HCT116 (cell line): ENCODE data around the gene F10.

ENCODE experiments used
- CEBPB ChIP-seq: IDR thresholded peaks from 2 replicates; pipeline ENCODE4 v1.6.1; 2012; ENCODE audit warnings: low read depth
- EZH2 ChIP-seq: fragments of 200-600 bp; sonication (generic); IDR thresholded peaks from 2 replicates; pipeline ENCODE4 v1.6.1; 2017; ENCODE audit warnings: antibody characterized with exemption, mixed run types
- EZH2phosphoT487 ChIP-seq: fragments of 200-600 bp; IDR thresholded peaks from 2 replicates; pipeline ENCODE4 v1.6.1; 2018; ENCODE audit warnings: antibody characterized with exemption, borderline replicate concordance
- POLR2A ChIP-seq: IDR thresholded peaks from 2 replicates; pipeline ENCODE4 v1.7.0; 2011; ENCODE audit warnings: borderline replicate concordance; ENCODE audit not compliant: insufficient read depth, insufficient read length; ENCODE audit errors: extremely low read depth
- POLR2AphosphoS5 ChIP-seq: IDR thresholded peaks from 2 replicates; pipeline ENCODE4 v1.6.1; 2011; ENCODE audit warnings: mild to moderate bottlenecking, low read depth, low read length, moderate library complexity
- RAD21 ChIP-seq: IDR thresholded peaks from 2 replicates; pipeline ENCODE4 v1.6.1; 2012; ENCODE audit warnings: low read depth, mild to moderate bottlenecking
- REST ChIP-seq: IDR thresholded peaks from 2 replicates; pipeline ENCODE4 v1.6.1; 2012; ENCODE audit warnings: low read depth
- SIN3A ChIP-seq: IDR thresholded peaks from 2 replicates; pipeline ENCODE4 v1.6.1; 2012; ENCODE audit warnings: low read depth
- TCF7L2 ChIP-seq: IDR thresholded peaks from 2 replicates; pipeline ENCODE4 v1.7.0; 2011; ENCODE audit warnings: borderline replicate concordance, inconsistent platforms; ENCODE audit not compliant: insufficient read depth, insufficient read length; ENCODE audit errors: extremely low read depth
- YY1 ChIP-seq: IDR thresholded peaks from 2 replicates; pipeline ENCODE4 v1.6.1; 2011; ENCODE audit warnings: low read length, low read depth, moderate library complexity, mild to moderate bottlenecking; ENCODE audit not compliant: insufficient replicate concordance; ENCODE audit errors: extremely low read depth
- ZNF274 ChIP-seq: fragments of 200-500 bp; sonication (Bioruptor generic); IDR thresholded peaks from 2 replicates; pipeline ENCODE4 v1.6.1; 2014; ENCODE audit warnings: mild to moderate bottlenecking, low read depth, low read length, inconsistent platforms
- TF ChIP-seq, protein P1 (sequence below), 3 experiments: fragments of 200-600 bp in 1 of 3; sonication (generic) in 1 of 3; IDR thresholded peaks in 2 of 3; conservative IDR thresholded peaks in 1 of 3; 2 replicates each; pipeline ENCODE4 v1.5.1; 2012 to 2017; ENCODE audit warnings: low read depth in 2 of 3, low read length in 2 of 3, antibody characterized with exemption in 1 of 3, borderline replicate concordance in 1 of 3, control low read depth in 1 of 3, mild to moderate bottlenecking in 1 of 3, mixed read lengths in 1 of 3, mixed run types in 1 of 3, moderate library complexity in 1 of 3; ENCODE audit not compliant: insufficient read depth in 1 of 3
- TF ChIP-seq, protein P2 (sequence below): IDR thresholded peaks from 2 replicates; pipeline ENCODE4 v1.6.1; 2012
- TF ChIP-seq, protein P3 (sequence below): IDR thresholded peaks from 2 replicates; pipeline ENCODE4 v1.6.1; 2011; ENCODE audit warnings: mild to moderate bottlenecking, low read length, moderate library complexity; ENCODE audit not compliant: insufficient replicate concordance; ENCODE audit errors: extremely low read depth

GRCh38 chr13:113117911-113118260, 4.7 kb upstream of the F10 start:
- TF ChIP-seq, protein P1, sequence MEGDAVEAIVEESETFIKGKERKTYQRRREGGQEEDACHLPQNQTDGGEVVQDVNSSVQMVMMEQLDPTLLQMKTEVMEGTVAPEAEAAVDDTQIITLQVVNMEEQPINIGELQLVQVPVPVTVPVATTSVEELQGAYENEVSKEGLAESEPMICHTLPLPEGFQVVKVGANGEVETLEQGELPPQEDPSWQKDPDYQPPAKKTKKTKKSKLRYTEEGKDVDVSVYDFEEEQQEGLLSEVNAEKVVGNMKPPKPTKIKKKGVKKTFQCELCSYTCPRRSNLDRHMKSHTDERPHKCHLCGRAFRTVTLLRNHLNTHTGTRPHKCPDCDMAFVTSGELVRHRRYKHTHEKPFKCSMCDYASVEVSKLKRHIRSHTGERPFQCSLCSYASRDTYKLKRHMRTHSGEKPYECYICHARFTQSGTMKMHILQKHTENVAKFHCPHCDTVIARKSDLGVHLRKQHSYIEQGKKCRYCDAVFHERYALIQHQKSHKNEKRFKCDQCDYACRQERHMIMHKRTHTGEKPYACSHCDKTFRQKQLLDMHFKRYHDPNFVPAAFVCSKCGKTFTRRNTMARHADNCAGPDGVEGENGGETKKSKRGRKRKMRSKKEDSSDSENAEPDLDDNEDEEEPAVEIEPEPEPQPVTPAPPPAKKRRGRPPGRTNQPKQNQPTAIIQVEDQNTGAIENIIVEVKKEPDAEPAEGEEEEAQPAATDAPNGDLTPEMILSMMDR (IDR thresholded peaks at IDR 0.05 in 2 of 3, conservative IDR thresholded peaks at IDR 0.05 in 1 of 3; ENCODE audit: borderline replicate concordance in 1 of 3, insufficient read depth in 1 of 3, low read depth in 2 of 3, low read length in 2 of 3) = no peak
- TF ChIP-seq REST (no peak), ZNF274 (no peak), SIN3A (no peak), POLR2A (no peak), EZH2phosphoT487 (no peak), RAD21 (no peak), YY1 (no peak), EZH2 (no peak), POLR2AphosphoS5 (no peak), CEBPB (no peak), TCF7L2 (no peak)
- TF ChIP-seq, protein P2, sequence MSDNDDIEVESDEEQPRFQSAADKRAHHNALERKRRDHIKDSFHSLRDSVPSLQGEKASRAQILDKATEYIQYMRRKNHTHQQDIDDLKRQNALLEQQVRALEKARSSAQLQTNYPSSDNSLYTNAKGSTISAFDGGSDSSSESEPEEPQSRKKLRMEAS = no peak
- TF ChIP-seq, protein P3, sequence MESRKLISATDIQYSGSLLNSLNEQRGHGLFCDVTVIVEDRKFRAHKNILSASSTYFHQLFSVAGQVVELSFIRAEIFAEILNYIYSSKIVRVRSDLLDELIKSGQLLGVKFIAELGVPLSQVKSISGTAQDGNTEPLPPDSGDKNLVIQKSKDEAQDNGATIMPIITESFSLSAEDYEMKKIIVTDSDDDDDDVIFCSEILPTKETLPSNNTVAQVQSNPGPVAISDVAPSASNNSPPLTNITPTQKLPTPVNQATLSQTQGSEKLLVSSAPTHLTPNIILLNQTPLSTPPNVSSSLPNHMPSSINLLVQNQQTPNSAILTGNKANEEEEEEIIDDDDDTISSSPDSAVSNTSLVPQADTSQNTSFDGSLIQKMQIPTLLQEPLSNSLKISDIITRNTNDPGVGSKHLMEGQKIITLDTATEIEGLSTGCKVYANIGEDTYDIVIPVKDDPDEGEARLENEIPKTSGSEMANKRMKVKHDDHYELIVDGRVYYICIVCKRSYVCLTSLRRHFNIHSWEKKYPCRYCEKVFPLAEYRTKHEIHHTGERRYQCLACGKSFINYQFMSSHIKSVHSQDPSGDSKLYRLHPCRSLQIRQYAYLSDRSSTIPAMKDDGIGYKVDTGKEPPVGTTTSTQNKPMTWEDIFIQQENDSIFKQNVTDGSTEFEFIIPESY = no peak
